COLO668 (cell line): Measurements from ENCODE around the gene PIMREG.

Experiments
- DNase-seq: peaks from one replicate; lab custom pipeline; 2025; ENCODE audit not compliant: unreplicated experiment; lab: John Stamatoyannopoulos, UW

PIMREG gene

GRCh38 chr17:6497496-6498221 lies 53.4 kb downstream of the PIMREG start:
- no peak for DNase-seq

- DNase-seq: no peak
Measured at GRCh38 chr17:6498356-6498755, 54.1 kb downstream of the PIMREG start.

GRCh38 chr17:6498901-6499540 lies 54.8 kb downstream of the PIMREG start:
- DNase-seq: no peak
